ENCODE results near the gene PLEKHG1.

The PLEKHG1 gene

DNA sequence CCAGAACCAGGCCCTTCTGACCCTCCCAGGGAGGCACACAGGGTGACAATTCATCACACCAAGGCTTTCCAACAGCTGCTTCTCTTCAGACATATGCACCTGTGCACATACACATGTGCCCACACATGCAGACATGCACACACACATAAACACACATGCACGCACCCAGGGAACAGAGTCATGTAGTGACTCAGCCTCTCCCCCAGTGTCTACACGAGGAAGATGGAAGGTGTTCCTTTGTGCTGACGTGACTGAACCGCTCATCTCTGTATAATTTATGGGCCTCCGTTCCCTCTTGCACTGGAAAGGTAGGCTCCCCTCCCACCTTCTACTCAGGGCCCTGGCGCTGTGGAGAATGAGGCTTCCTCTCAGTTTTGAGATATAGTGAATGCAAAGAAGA, 23.8 kb upstream of the PLEKHG1 start:
- H3K9ac ChIP-seq (ENCODE audit: low read depth, low read length, poor library complexity, severe bottlenecking): no peak overlapping the region
- H3K36me3 ChIP-seq (ENCODE audit: insufficient read depth, low read length): no peaks in the 10 kb centered on the region
- peaks cover 12% of the 10 kb centered on the region for H3K4me1 ChIP-seq (ENCODE audit: insufficient read depth, low read length, poor library complexity, severe bottlenecking)
- no peaks in the 10 kb centered on the region for H3K9me3 ChIP-seq (ENCODE audit: insufficient read depth, low read depth, low read length)
- TF ChIP-seq, protein P1, sequence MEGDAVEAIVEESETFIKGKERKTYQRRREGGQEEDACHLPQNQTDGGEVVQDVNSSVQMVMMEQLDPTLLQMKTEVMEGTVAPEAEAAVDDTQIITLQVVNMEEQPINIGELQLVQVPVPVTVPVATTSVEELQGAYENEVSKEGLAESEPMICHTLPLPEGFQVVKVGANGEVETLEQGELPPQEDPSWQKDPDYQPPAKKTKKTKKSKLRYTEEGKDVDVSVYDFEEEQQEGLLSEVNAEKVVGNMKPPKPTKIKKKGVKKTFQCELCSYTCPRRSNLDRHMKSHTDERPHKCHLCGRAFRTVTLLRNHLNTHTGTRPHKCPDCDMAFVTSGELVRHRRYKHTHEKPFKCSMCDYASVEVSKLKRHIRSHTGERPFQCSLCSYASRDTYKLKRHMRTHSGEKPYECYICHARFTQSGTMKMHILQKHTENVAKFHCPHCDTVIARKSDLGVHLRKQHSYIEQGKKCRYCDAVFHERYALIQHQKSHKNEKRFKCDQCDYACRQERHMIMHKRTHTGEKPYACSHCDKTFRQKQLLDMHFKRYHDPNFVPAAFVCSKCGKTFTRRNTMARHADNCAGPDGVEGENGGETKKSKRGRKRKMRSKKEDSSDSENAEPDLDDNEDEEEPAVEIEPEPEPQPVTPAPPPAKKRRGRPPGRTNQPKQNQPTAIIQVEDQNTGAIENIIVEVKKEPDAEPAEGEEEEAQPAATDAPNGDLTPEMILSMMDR (conservative IDR thresholded peaks at IDR 0.05; ENCODE audit: low read length): no peak
- TF ChIP-seq EZH2phosphoT487 (IDR thresholded peaks at IDR 0.05; ENCODE audit: borderline replicate concordance): no peak
- no peak overlapping the region for H3K4me2 ChIP-seq (ENCODE audit: low read depth, low read length, poor library complexity, severe bottlenecking)
- no peaks in the 10 kb centered on the region for H4K20me1 ChIP-seq (ENCODE audit: insufficient read depth, low read length, poor library complexity, severe bottlenecking)
- H3K79me2 ChIP-seq (ENCODE audit: insufficient read depth, low read length): no peaks in the 10 kb centered on the region
- H3K9me2 ChIP-seq (replicated peaks; ENCODE audit: low read depth, low read length): no peaks in the 10 kb centered on the region
- no peak overlapping the region for H3K4me3 ChIP-seq (ENCODE audit: low read length, poor library complexity, severe bottlenecking)
- H3K27me3 ChIP-seq (ENCODE audit: insufficient read depth, low read length, poor library complexity, severe bottlenecking): no peaks in the 10 kb centered on the region
- H2AFZ ChIP-seq (ENCODE audit: low read length): no peak overlapping the region
- no peaks in the 10 kb centered on the region for H3F3A ChIP-seq (ENCODE audit: low read depth)

- no peak overlapping the region for H2AFZ ChIP-seq (ENCODE audit: low read length)
- H3K9me3 ChIP-seq (ENCODE audit: insufficient read depth, low read depth, low read length): no peaks in the 10 kb centered on the region
- no peaks in the 10 kb centered on the region for H3F3A ChIP-seq (ENCODE audit: low read depth)
- no peak overlapping the region for H3K9ac ChIP-seq (ENCODE audit: low read depth, low read length, poor library complexity, severe bottlenecking)
- H3K9me2 ChIP-seq (replicated peaks; ENCODE audit: low read depth, low read length): no peaks in the 10 kb centered on the region
- H3K36me3 ChIP-seq (ENCODE audit: insufficient read depth, low read length): no peaks in the 10 kb centered on the region
- H3K4me3 ChIP-seq (ENCODE audit: low read length, poor library complexity, severe bottlenecking): no peak overlapping the region
- H3K4me1 ChIP-seq (ENCODE audit: insufficient read depth, low read length, poor library complexity, severe bottlenecking): peaks cover 15% of the 10 kb centered on the region
- H3K27me3 ChIP-seq (ENCODE audit: insufficient read depth, low read length, poor library complexity, severe bottlenecking): no peaks in the 10 kb centered on the region
- H4K20me1 ChIP-seq (ENCODE audit: insufficient read depth, low read length, poor library complexity, severe bottlenecking): no peaks in the 10 kb centered on the region
- TF ChIP-seq EZH2phosphoT487 (IDR thresholded peaks at IDR 0.05; ENCODE audit: borderline replicate concordance): no peak
- TF ChIP-seq, protein P1 (conservative IDR thresholded peaks at IDR 0.05; ENCODE audit: low read length): no peak
- H3K4me2 ChIP-seq (ENCODE audit: low read depth, low read length, poor library complexity, severe bottlenecking): no peak overlapping the region
- H3K79me2 ChIP-seq (ENCODE audit: insufficient read depth, low read length): no peaks in the 10 kb centered on the region
These were observed 22.9 kb upstream of the PLEKHG1 start for GRCh38 chr6:150576651-150577226.

- Histone ChIP-seq H3K27me3 (ENCODE audit: insufficient read depth, low read length, poor library complexity, severe bottlenecking) (no peaks in the 10 kb centered on the region), H3K36me3 (ENCODE audit: insufficient read depth, low read length) (no peaks in the 10 kb centered on the region), H4K20me1 (ENCODE audit: insufficient read depth, low read length, poor library complexity, severe bottlenecking) (no peaks in the 10 kb centered on the region), H3K4me3 (ENCODE audit: low read length, poor library complexity, severe bottlenecking) (no peak overlapping the region), H3K9me2 (replicated peaks; ENCODE audit: low read depth, low read length) (no peaks in the 10 kb centered on the region), H3K4me2 (ENCODE audit: low read depth, low read length, poor library complexity, severe bottlenecking) (no peak overlapping the region), H3K9ac (ENCODE audit: low read depth, low read length, poor library complexity, severe bottlenecking) (no peak overlapping the region), H3K9me3 (ENCODE audit: insufficient read depth, low read depth, low read length) (no peaks in the 10 kb centered on the region), H2AFZ (ENCODE audit: low read length) (no peak overlapping the region), H3K4me1 (ENCODE audit: insufficient read depth, low read length, poor library complexity, severe bottlenecking) (peaks cover 20% of the 10 kb centered on the region), H3K79me2 (ENCODE audit: insufficient read depth, low read length) (no peaks in the 10 kb centered on the region), H3F3A (ENCODE audit: low read depth) (no peaks in the 10 kb centered on the region)
- TF ChIP-seq, protein P1 (conservative IDR thresholded peaks at IDR 0.05; ENCODE audit: low read length): no peak
- TF ChIP-seq EZH2phosphoT487 (IDR thresholded peaks at IDR 0.05; ENCODE audit: borderline replicate concordance): no peak
These were observed 20.1 kb upstream of the PLEKHG1 start for GRCh38 chr6:150579611-150580010.

Measured in Loucy (cell line).